GM18502 (cell line): ENCODE results near the gene CARF.
"Not testable (repeated sequence)": the region's sequence is repeated elsewhere in the genome, so short reads cannot be mapped to it uniquely, and the experiment has no call there.

Experiments
- ATAC-seq: cut with Tn5 transposase; IDR thresholded peaks from one replicate; pipeline ENCODE4 v1.9.1; 2021; ENCODE audit warnings: mild to moderate bottlenecking; ENCODE audit not compliant: unreplicated experiment, poor library complexity

Gene CARF

GRCh38 chr2:202911512-202912341 is at the start of gene CARF, which contains the start of gene WDR12:
CARF (plus strand) TSS chr2:202912275; CDS start chr2:202941903, 29,628 bp downstream.
WDR12 (minus strand) TSS chr2:202911673; CDS start chr2:202911476, 197 bp downstream.
- peak; percentile 82 for ATAC-seq

GRCh38 chr2:202870431-202871299 is 41.4 kb upstream of the CARF start:
- ATAC-seq: peak; percentile 81

GRCh38 chr2:202871300-202872141 is 40.6 kb upstream of the CARF start, which contains the start of gene ICA1L:
ICA1L (minus strand) TSS chr2:202871766; CDS start chr2:202829009, 42,757 bp downstream.
- peak; percentile 58 for ATAC-seq

GRCh38 chr2:202877699-202878098 is 34.4 kb upstream of the CARF start:
- no peak for ATAC-seq

- ATAC-seq: no peak
Observed at GRCh38 chr2:202881570-202881969, 30.5 kb upstream of the CARF start.

- ATAC-seq: no peak
Observed at GRCh38 chr2:202883987-202884675, 27.9 kb upstream of the CARF start.

- no peak for ATAC-seq
Observed at GRCh38 chr2:202885190-202885589, 26.9 kb upstream of the CARF start.

- ATAC-seq: not testable (repeated sequence)
Observed at GRCh38 chr2:202905507-202905906, 6.6 kb upstream of the CARF start.

GRCh38 chr2:202908186-202908585 is 3.9 kb upstream of the CARF start:
- ATAC-seq: no peak

GRCh38 chr2:202909394-202910192 is 2.5 kb upstream of the CARF start:
- no peak for ATAC-seq

GRCh38 chr2:202910250-202910649 is 1.8 kb upstream of the CARF start:
- not testable (repeated sequence) for ATAC-seq

- no peak for ATAC-seq
Observed at GRCh38 chr2:202910698-202911097, 1.4 kb upstream of the CARF start.

GRCh38 chr2:202911203-202911511 is 918 bp upstream of the CARF start:
- ATAC-seq: peak; percentile 24

- ATAC-seq: peak; percentile 65
Observed at GRCh38 chr2:202912342-202913201, 497 bp downstream of the CARF start.

- ATAC-seq: no peak
Observed at GRCh38 chr2:202918860-202919259, 6.8 kb downstream of the CARF start.

GRCh38 chr2:202932425-202933138 is 20.5 kb downstream of the CARF start:
- no peak for ATAC-seq

- ATAC-seq: no peak
Observed at GRCh38 chr2:202933139-202933510, 21.1 kb downstream of the CARF start.
